GM23338 (cell line): ENCODE measurements around the gene SOX30. TPM values are rescaled to one million over a fixed set of nuclear protein-coding genes. Genes with fewer than 3 reads are reported as not detected.

ENCODE experiments used
- ATAC-seq: fragments of 200-7000 bp; cut with Tn5 transposase; 3 replicates; pipeline ENCODE4 v1.9.1; 2020
- DNase-seq: peaks from one replicate; pipeline ENCODE4 v3.0.0-alpha.2; 2015; ENCODE audit warnings: low spot score
- H2AFZ ChIP-seq: fragments of 200-600 bp; sonication (generic); 2 replicates; pipeline ENCODE4 v1.8.0; 2016; ENCODE audit warnings: antibody characterized with exemption, mild to moderate bottlenecking, moderate library complexity
- H3F3A ChIP-seq: fragments of 200-600 bp; sonication (generic); replicated peaks from 2 replicates; pipeline ENCODE4 v1.8.0; 2017; ENCODE audit warnings: antibody characterized with exemption, mixed run types, low read depth
- H3K27ac ChIP-seq: fragments of 200-600 bp; sonication (generic); 2 replicates; pipeline ENCODE4 v1.6.1; 2016; ENCODE audit warnings: low read depth
- H3K27me3 ChIP-seq: fragments of 200-600 bp; sonication (generic); 2 replicates; pipeline ENCODE4 v1.8.0; 2016; ENCODE audit warnings: mild to moderate bottlenecking, mixed run types, moderate library complexity; ENCODE audit not compliant: insufficient read depth
- H3K36me3 ChIP-seq: fragments of 200-600 bp; sonication (generic); 2 replicates; pipeline ENCODE4 v1.8.0; 2016; ENCODE audit warnings: mild to moderate bottlenecking; ENCODE audit not compliant: insufficient read depth
- H3K4me1 ChIP-seq: fragments of 200-600 bp; sonication (generic); 2 replicates; pipeline ENCODE4 v1.8.0; 2016; ENCODE audit warnings: mild to moderate bottlenecking, moderate library complexity; ENCODE audit not compliant: insufficient read depth
- H3K4me2 ChIP-seq: fragments of 200-600 bp; sonication (generic); 2 replicates; pipeline ENCODE4 v1.7.1; 2017; ENCODE audit warnings: mixed run types
- H3K4me3 ChIP-seq: fragments of 200-600 bp; sonication (generic); 2 replicates; pipeline ENCODE4 v1.6.1; 2016; ENCODE audit warnings: mixed run types
- H3K79me2 ChIP-seq: fragments of 200-600 bp; sonication (generic); replicated peaks from 2 replicates; pipeline ENCODE4 v1.8.0; 2017; ENCODE audit warnings: mild to moderate bottlenecking; ENCODE audit not compliant: insufficient read depth
- H3K9me2 ChIP-seq: fragments of 200-600 bp; sonication (generic); 2 replicates; pipeline ENCODE4 v1.8.0; 2017; ENCODE audit not compliant: insufficient read depth
- H4K20me1 ChIP-seq: fragments of 200-600 bp; sonication (generic); replicated peaks from 2 replicates; pipeline ENCODE4 v1.8.0; 2017; ENCODE audit warnings: mild to moderate bottlenecking; ENCODE audit not compliant: insufficient read depth
- H3K27ac Mint-ChIP-seq: 2 replicates; pipeline ENCODE4 v1.8.0; 2020; ENCODE audit warnings: inconsistent platforms, mild to moderate bottlenecking, moderate library complexity, mixed read lengths
- H3K27me3 Mint-ChIP-seq: 3 replicates; pipeline ENCODE4 v1.8.0; 2022; ENCODE audit warnings: low read depth, mild to moderate bottlenecking, moderate library complexity, mixed read lengths, inconsistent platforms; ENCODE audit not compliant: insufficient read depth, poor library complexity
- H3K36me3 Mint-ChIP-seq: 3 replicates; pipeline ENCODE4 v1.8.0; 2021; ENCODE audit warnings: low read depth, mild to moderate bottlenecking, inconsistent platforms, moderate library complexity, mixed read lengths
- H3K4me1 Mint-ChIP-seq: 3 replicates; pipeline ENCODE4 v1.8.0; 2020; ENCODE audit warnings: mild to moderate bottlenecking, inconsistent platforms, mixed read lengths
- H3K4me3 Mint-ChIP-seq: 3 replicates; pipeline ENCODE4 v1.8.0; 2021; ENCODE audit warnings: moderate library complexity, mild to moderate bottlenecking, inconsistent platforms, mixed read lengths
- H3K9me3 Mint-ChIP-seq: 3 replicates; pipeline ENCODE4 v1.8.0; 2020; ENCODE audit warnings: moderate library complexity, mild to moderate bottlenecking, inconsistent platforms, mixed read lengths
- CREB1 ChIP-seq: fragments of 250-450 bp; sonication (Bioruptor Pico); IDR thresholded peaks from 2 replicates; pipeline ENCODE4 v1.5.0; 2020; ENCODE audit warnings: low read depth, mild to moderate bottlenecking, moderate library complexity
- ETS1 ChIP-seq: IDR thresholded peaks from 2 replicates; pipeline ENCODE4 v1.6.1; 2016; ENCODE audit warnings: antibody characterized with exemption
- EZH2 ChIP-seq: fragments of 200-600 bp; sonication (generic); IDR thresholded peaks from one replicate; pipeline ENCODE4 v1.8.0; 2017; ENCODE audit warnings: antibody characterized with exemption, mild to moderate bottlenecking, low read depth; ENCODE audit not compliant: unreplicated experiment
- EZH2phosphoT487 ChIP-seq: fragments of 200-600 bp; sonication (generic); IDR thresholded peaks from one replicate; pipeline ENCODE4 v1.8.1; 2018; ENCODE audit warnings: antibody characterized with exemption; ENCODE audit not compliant: unreplicated experiment
- JUNB ChIP-seq: IDR thresholded peaks from one replicate; pipeline ENCODE4 v1.6.1; 2016; ENCODE audit warnings: antibody characterized with exemption; ENCODE audit not compliant: unreplicated experiment
- NANOG ChIP-seq: IDR thresholded peaks from 2 replicates; pipeline ENCODE4 v1.6.1; 2016; ENCODE audit warnings: antibody characterized with exemption, borderline replicate concordance
- POLR2AphosphoS5 ChIP-seq: IDR thresholded peaks from 2 replicates; pipeline ENCODE4 v1.6.1; 2016; ENCODE audit warnings: antibody characterized with exemption, low read depth
- REST ChIP-seq: IDR thresholded peaks from one replicate; pipeline ENCODE4 v1.6.1; 2018; ENCODE audit warnings: antibody characterized with exemption; ENCODE audit not compliant: unreplicated experiment
- STAT1 ChIP-seq: IDR thresholded peaks from one replicate; pipeline ENCODE4 v1.6.1; 2016; ENCODE audit warnings: antibody characterized with exemption; ENCODE audit not compliant: unreplicated experiment
- ZNF114 ChIP-seq: fragments of 250-450 bp; sonication (Bioruptor Pico); IDR thresholded peaks from 2 replicates; pipeline ENCODE4 v1.5.0; 2020; ENCODE audit warnings: mild to moderate bottlenecking, moderate library complexity
- ZNF331 ChIP-seq: fragments of 250-450 bp; sonication (Bioruptor Pico); IDR thresholded peaks from 2 replicates; pipeline ENCODE4 v1.5.0; 2020; ENCODE audit warnings: low read depth, mild to moderate bottlenecking, moderate library complexity
- polyA plus RNA-seq: library from polyadenylated mRNA; unstranded; fragments of >200 nt; fragmentation: Nextera tagmentation; extraction: Ambion mirVana; gene quantifications from 2 replicates; pipeline ENCODE4 v1.2.1, GENCODE V29; 2016
- total RNA-seq: library from RNA; depleted of rRNA; stranded (reverse); fragments of >200 nt; shearing (Covaris generic); gene quantifications from 2 replicates; pipeline ENCODE4 v1.2.3, GENCODE V29; 2014
- TF ChIP-seq, protein P1 (sequence below): fragments of 250-450 bp; sonication (Bioruptor Pico); IDR thresholded peaks from 2 replicates; pipeline ENCODE4 v1.5.0; 2020; ENCODE audit warnings: mild to moderate bottlenecking, moderate library complexity
- TF ChIP-seq, protein P2 (sequence below), 2 experiments: fragments of 200-600 bp in 1 of 2; sonication (generic) in 1 of 2; conservative IDR thresholded peaks; 2 replicates each; pipeline versions ENCODE4 v1.5.1 to v1.6.1; 2016 to 2017; ENCODE audit warnings: antibody characterized with exemption in 2 of 2, low read depth in 2 of 2, mild to moderate bottlenecking in 2 of 2, moderate library complexity in 1 of 2

The SOX30 gene
- total and polyA plus RNA-seq, 2 experiments from 2014 or later: 0.47 to 1.3 TPM

DNA sequence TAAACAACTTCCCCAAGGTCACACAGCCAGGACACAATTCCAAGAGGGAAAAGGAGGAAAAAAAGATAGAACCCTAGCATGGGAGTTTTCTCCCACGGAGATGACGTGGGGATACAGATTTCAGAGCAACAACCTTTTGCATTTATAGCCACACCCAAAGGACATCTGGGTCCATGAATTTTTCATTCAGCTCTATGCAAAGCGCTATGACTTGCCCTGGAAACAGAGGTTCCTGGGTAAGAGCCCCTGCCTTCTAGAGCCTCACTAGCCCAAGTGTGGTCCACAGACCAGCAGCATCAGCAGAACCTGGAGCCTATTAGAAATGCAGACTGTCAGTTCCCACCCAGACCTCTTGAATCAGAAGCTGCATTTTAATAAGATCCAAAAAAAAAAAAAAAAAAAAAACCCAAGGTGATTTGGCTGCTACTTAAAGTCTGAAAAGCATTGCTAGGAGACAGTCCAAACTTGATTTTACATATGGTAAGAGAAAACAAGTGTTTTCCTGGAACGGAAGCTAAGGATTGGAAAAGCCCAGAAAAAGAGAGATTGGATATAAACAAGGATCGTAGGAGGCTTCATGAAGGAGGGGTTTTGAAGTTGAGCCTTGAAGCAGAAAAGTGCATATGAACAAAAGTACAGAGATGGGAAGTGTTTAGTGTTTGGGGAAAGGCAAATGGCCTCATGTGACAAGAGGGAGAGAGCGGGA is 59.0 kb downstream of the SOX30 start:
- ATAC-seq (no peak), DNase-seq (no peak)
- Histone ChIP-seq H4K20me1 (no peaks in the 10 kb centered on the region), H2AFZ (peak overlapping the region; percentile 83; the same call in 1 of the 2 replicates), H3K36me3 (no peaks in the 10 kb centered on the region), H3K4me2 (no peak overlapping the region), H3K4me1 (no peaks in the 10 kb centered on the region), H3K79me2 (no peaks in the 10 kb centered on the region), H3K27me3 (no peaks in the 10 kb centered on the region), H3K9me2 (no peaks in the 10 kb centered on the region), H3F3A (no peaks in the 10 kb centered on the region), H3K27ac (no peak overlapping the region), H3K4me3 (no peak overlapping the region)
- H3K9me3 Mint-ChIP-seq: no peaks in the 10 kb centered on the region
- H3K27me3 Mint-ChIP-seq: no peaks in the 10 kb centered on the region
- TF ChIP-seq ZNF114 (CRISPR knock-in tag): no peak
- no peak for TF ChIP-seq NANOG
- TF ChIP-seq, protein P1, sequence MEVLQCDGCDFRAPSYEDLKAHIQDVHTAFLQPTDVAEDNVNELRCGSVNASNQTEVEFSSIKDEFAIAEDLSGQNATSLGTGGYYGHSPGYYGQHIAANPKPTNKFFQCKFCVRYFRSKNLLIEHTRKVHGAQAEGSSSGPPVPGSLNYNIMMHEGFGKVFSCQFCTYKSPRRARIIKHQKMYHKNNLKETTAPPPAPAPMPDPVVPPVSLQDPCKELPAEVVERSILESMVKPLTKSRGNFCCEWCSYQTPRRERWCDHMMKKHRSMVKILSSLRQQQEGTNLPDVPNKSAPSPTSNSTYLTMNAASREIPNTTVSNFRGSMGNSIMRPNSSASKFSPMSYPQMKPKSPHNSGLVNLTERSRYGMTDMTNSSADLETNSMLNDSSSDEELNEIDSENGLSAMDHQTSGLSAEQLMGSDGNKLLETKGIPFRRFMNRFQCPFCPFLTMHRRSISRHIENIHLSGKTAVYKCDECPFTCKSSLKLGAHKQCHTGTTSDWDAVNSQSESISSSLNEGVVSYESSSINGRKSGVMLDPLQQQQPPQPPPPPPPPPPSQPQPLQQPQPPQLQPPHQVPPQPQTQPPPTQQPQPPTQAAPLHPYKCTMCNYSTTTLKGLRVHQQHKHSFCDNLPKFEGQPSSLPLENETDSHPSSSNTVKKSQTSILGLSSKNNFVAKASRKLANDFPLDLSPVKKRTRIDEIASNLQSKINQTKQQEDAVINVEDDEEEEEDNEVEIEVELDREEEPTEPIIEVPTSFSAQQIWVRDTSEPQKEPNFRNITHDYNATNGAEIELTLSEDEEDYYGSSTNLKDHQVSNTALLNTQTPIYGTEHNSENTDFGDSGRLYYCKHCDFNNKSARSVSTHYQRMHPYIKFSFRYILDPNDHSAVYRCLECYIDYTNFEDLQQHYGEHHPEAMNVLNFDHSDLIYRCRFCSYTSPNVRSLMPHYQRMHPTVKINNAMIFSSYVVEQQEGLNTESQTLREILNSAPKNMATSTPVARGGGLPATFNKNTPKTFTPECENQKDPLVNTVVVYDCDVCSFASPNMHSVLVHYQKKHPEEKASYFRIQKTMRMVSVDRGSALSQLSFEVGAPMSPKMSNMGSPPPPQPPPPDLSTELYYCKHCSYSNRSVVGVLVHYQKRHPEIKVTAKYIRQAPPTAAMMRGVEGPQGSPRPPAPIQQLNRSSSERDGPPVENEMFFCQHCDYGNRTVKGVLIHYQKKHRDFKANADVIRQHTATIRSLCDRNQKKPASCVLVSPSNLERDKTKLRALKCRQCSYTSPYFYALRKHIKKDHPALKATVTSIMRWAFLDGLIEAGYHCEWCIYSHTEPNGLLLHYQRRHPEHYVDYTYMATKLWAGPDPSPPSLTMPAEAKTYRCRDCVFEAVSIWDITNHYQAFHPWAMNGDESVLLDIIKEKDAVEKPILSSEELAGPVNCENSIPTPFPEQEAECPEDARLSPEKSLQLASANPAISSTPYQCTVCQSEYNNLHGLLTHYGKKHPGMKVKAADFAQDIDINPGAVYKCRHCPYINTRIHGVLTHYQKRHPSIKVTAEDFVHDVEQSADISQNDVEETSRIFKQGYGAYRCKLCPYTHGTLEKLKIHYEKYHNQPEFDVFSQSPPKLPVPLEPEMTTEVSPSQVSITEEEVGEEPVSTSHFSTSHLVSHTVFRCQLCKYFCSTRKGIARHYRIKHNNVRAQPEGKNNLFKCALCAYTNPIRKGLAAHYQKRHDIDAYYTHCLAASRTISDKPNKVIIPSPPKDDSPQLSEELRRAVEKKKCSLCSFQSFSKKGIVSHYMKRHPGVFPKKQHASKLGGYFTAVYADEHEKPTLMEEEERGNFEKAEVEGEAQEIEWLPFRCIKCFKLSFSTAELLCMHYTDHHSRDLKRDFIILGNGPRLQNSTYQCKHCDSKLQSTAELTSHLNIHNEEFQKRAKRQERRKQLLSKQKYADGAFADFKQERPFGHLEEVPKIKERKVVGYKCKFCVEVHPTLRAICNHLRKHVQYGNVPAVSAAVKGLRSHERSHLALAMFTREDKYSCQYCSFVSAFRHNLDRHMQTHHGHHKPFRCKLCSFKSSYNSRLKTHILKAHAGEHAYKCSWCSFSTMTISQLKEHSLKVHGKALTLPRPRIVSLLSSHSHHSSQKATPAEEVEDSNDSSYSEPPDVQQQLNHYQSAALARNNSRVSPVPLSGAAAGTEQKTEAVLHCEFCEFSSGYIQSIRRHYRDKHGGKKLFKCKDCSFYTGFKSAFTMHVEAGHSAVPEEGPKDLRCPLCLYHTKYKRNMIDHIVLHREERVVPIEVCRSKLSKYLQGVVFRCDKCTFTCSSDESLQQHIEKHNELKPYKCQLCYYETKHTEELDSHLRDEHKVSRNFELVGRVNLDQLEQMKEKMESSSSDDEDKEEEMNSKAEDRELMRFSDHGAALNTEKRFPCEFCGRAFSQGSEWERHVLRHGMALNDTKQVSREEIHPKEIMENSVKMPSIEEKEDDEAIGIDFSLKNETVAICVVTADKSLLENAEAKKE (CRISPR knock-in tag): no peak
- no peak for TF ChIP-seq CREB1 (CRISPR knock-in tag)
- no peak for TF ChIP-seq EZH2phosphoT487
- no peak for TF ChIP-seq ZNF331 (CRISPR knock-in tag)
- TF ChIP-seq JUNB: no peak
- TF ChIP-seq ETS1: no peak
- TF ChIP-seq, protein P2, sequence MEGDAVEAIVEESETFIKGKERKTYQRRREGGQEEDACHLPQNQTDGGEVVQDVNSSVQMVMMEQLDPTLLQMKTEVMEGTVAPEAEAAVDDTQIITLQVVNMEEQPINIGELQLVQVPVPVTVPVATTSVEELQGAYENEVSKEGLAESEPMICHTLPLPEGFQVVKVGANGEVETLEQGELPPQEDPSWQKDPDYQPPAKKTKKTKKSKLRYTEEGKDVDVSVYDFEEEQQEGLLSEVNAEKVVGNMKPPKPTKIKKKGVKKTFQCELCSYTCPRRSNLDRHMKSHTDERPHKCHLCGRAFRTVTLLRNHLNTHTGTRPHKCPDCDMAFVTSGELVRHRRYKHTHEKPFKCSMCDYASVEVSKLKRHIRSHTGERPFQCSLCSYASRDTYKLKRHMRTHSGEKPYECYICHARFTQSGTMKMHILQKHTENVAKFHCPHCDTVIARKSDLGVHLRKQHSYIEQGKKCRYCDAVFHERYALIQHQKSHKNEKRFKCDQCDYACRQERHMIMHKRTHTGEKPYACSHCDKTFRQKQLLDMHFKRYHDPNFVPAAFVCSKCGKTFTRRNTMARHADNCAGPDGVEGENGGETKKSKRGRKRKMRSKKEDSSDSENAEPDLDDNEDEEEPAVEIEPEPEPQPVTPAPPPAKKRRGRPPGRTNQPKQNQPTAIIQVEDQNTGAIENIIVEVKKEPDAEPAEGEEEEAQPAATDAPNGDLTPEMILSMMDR (conservative IDR thresholded peaks at IDR 0.05; ENCODE audit: low read depth in 2 of 2): no peak
- no peak for TF ChIP-seq REST
- no peak for TF ChIP-seq STAT1
- no peak for TF ChIP-seq EZH2
- no peak for TF ChIP-seq POLR2AphosphoS5
- no peak overlapping the region for H3K27ac Mint-ChIP-seq
- H3K4me1 Mint-ChIP-seq: no peaks in the 10 kb centered on the region; the same call in 1 of the 3 replicates
- no peaks in the 10 kb centered on the region for H3K36me3 Mint-ChIP-seq
- H3K4me3 Mint-ChIP-seq: no peak overlapping the region
